Upper lobe of left lung (tissue), 6 donors: ENCODE results near the gene MAPK12. TPM values are rescaled to one million over a fixed set of nuclear protein-coding genes. Genes with fewer than 3 reads are reported as not detected.

ENCODE experiments used
- ATAC-seq, 2 donors: fragments of 200-7000 bp; cut with Tn5 transposase; one replicate each; pipeline ENCODE4 v1.9.1; 2022; ENCODE audit warnings: mild to moderate bottlenecking in 2 of 2, moderate library complexity in 2 of 2; ENCODE audit not compliant: low FRiP score in 2 of 2
- DNase-seq, 2 donors: peaks; one replicate each; pipeline ENCODE4 v3.0.0-alpha.2; 2019 to 2020
- H3K27ac ChIP-seq, 4 donors: fragments of 200-600 bp; sonication (generic); one replicate each; pipeline ENCODE4 v1.5.1; 2016 to 2019
- H3K27me3 ChIP-seq, 4 donors: fragments of 200-600 bp; sonication (generic); one replicate each; pipeline ENCODE4 v1.5.1; 2017 to 2019
- H3K36me3 ChIP-seq, 4 donors: fragments of 200-600 bp; sonication (generic); one replicate each; pipeline ENCODE4 v1.5.1; 2016 to 2019
- H3K4me1 ChIP-seq, 4 donors: fragments of 200-600 bp; sonication (generic); one replicate each; pipeline ENCODE4 v1.5.1; 2018 to 2019
- H3K4me3 ChIP-seq, 4 donors: fragments of 200-600 bp; sonication (generic); one replicate each; pipeline ENCODE4 v1.5.1; 2017 to 2019; ENCODE audit warnings: mild to moderate bottlenecking in 2 of 4, moderate library complexity in 1 of 4
- H3K9me3 ChIP-seq, 4 donors: fragments of 200-600 bp; sonication (generic); one replicate each; pipeline ENCODE4 v1.5.1; 2018 to 2019
- CTCF ChIP-seq, 6 experiments: fragments of 450-650 bp in 4 of 6; fragments of 200-600 bp in 2 of 6; sonication (generic) in 2 of 6; IDR thresholded peaks; one replicate each; pipeline ENCODE4 v1.5.1; 2016 to 2019; ENCODE audit warnings: antibody characterized with exemption in 6 of 6
- EP300 ChIP-seq, 4 donors: sonication (generic); formaldehyde crosslinking; IDR thresholded peaks; one replicate each; pipeline ENCODE4 v1.5.1; 2017; ENCODE audit warnings: antibody characterized with exemption in 4 of 4, control low read depth in 2 of 4
- POLR2A ChIP-seq, 4 donors: fragments of 450-650 bp; IDR thresholded peaks; one replicate each; pipeline ENCODE4 v1.5.1; 2016 to 2017; ENCODE audit warnings: antibody characterized with exemption in 4 of 4, mild to moderate bottlenecking in 2 of 4
- POLR2AphosphoS5 ChIP-seq, 2 donors: sonication (generic); formaldehyde crosslinking; IDR thresholded peaks; one replicate each; pipeline ENCODE4 v1.5.1; 2017; ENCODE audit warnings: antibody characterized with exemption in 2 of 2
- WGBS, 2 donors: methylation state at CpG; one replicate each; pipeline ENCODE4 v1.1.5; 2017 to 2018; 5-methylcytosine and 5-hydroxymethylcytosine counted together
- total RNA-seq, 6 donors: library from RNA; depleted of rRNA in 4 of 6; stranded (reverse); fragments of >200 nt in 4 of 6; gene quantifications; one replicate each; pipeline versions ENCODE4 v1.1.0 to v1.2.1, GENCODE V29; 2016 to 2021
- donor health status: DM: no; HTN: no; CAD: no; lungs with moderate emphysema.
- donor health status: DM: no; HTN: yes; CAD: no; lungs with severe emphysema.

The MAPK12 gene
- total RNA-seq, 6 donors from 2014 or later, result 3.1 to 19.2 (median 10.1) TPM

- Histone ChIP-seq H3K4me3 (no peak overlapping the region), H3K27me3 (no peaks in the 10 kb centered on the region), H3K36me3 (peaks cover 0 to 3% (median 0%) of the 10 kb centered on the region in 4 donors), H3K9me3 (no peaks in the 10 kb centered on the region), H3K27ac (peak overlapping the region; percentile 24 to 94 (median 45)), H3K4me1 (peaks cover 85 to 90% (median 87%) of the 10 kb centered on the region in 4 donors)
- TF ChIP-seq EP300 (IDR thresholded peaks at IDR 0.05) (no peak), POLR2AphosphoS5 (IDR thresholded peaks at IDR 0.05) (no peak), CTCF (IDR thresholded peaks at IDR 0.05) (no peak), POLR2A (IDR thresholded peaks at IDR 0.05) (no peak)
- ATAC-seq (no peak), DNase-seq (peak in 1 of 2 donors; percentile 71)
- WGBS, 2 donors, result 84 to 86% methylated on average over 5 to 20 of the region's 20 CpGs
These were observed 36.2 kb upstream of the MAPK12 start for GRCh38 chr22:50297510-50298265.

GRCh38 chr22:50296658-50297490 lies 35.4 kb upstream of the MAPK12 start:
- Histone ChIP-seq H3K27me3 (no peaks in the 10 kb centered on the region), H3K9me3 (no peaks in the 10 kb centered on the region), H3K36me3 (peaks cover 0 to 3% (median 0%) of the 10 kb centered on the region in 4 donors), H3K4me1 (peaks cover 84 to 90% (median 87%) of the 10 kb centered on the region in 4 donors), H3K27ac (peak overlapping the region; percentile 24 to 94 (median 45)), H3K4me3 (no peak overlapping the region)
- 53 to 60% methylated on average over 15 to 25 of the region's 29 CpGs for WGBS, 2 donors
- ATAC-seq (no peak), DNase-seq (peak in 1 of 2 donors; percentile 80)
- no peak for TF ChIP-seq EP300 (IDR thresholded peaks at IDR 0.05)
- TF ChIP-seq POLR2A (IDR thresholded peaks at IDR 0.05), result no peak

- WGBS, 2 donors, result 18 to 35% methylated on average over 4 of the region's 5 CpGs
- Histone ChIP-seq H3K9me3 (no peaks in the 10 kb centered on the region), H3K4me1 (peaks cover 66 to 85% (median 66%) of the 10 kb centered on the region in 4 donors), H3K27me3 (no peaks in the 10 kb centered on the region), H3K4me3 (peak overlapping the region in 1 of 4 donors; percentile 44), H3K27ac (peak overlapping the region; percentile 84 to 94 (median 88)), H3K36me3 (peaks cover 7 to 19% (median 12%) of the 10 kb centered on the region in 4 donors)
- no peak for TF ChIP-seq POLR2A (IDR thresholded peaks at IDR 0.05)
- TF ChIP-seq POLR2AphosphoS5 (IDR thresholded peaks at IDR 0.05), result no peak
- no peak for TF ChIP-seq EP300 (IDR thresholded peaks at IDR 0.05)
- TF ChIP-seq CTCF (IDR thresholded peaks at IDR 0.05), result no peak
- DNase-seq, result no peak
- ATAC-seq, result no peak
These were observed 32.8 kb upstream of the MAPK12 start for GRCh38 chr22:50294319-50294656.

GRCh38 chr22:50293441-50294318 lies 32.2 kb upstream of the MAPK12 start:
- H3K9me3 ChIP-seq, result no peaks in the 10 kb centered on the region
- peak; percentile 73 to 82 for ATAC-seq
- peak overlapping the region; percentile 84 to 94 (median 88) for H3K27ac ChIP-seq
- peak overlapping the region in 3 of 4 donors; percentile 17 to 44 (median 37) for H3K4me3 ChIP-seq
- peaks cover 13 to 25% (median 18%) of the 10 kb centered on the region in 4 donors for H3K36me3 ChIP-seq
- peaks cover 60 to 79% (median 60%) of the 10 kb centered on the region in 4 donors for H3K4me1 ChIP-seq
- H3K27me3 ChIP-seq, result no peaks in the 10 kb centered on the region
- peak; percentile 91 to 93 for DNase-seq
- 10% methylated on average over 6 to 20 of the region's 42 CpGs for WGBS, 2 donors
- TF ChIP-seq POLR2A (IDR thresholded peaks at IDR 0.05), result peak in 1 of 4 donors; percentile 26
- peak in 2 of 4 donors; percentile 5 to 67 for TF ChIP-seq EP300 (IDR thresholded peaks at IDR 0.05)
- peak; percentile 54 to 62 for TF ChIP-seq POLR2AphosphoS5 (IDR thresholded peaks at IDR 0.05)
- peak in 2 of 6 experiments; percentile 25 to 51 for TF ChIP-seq CTCF (IDR thresholded peaks at IDR 0.05)
